AG09319 (cell line): ENCODE data around the gene YTHDC1.

Source experiments
- DNase-seq: peaks from one replicate; pipeline ENCODE4 v3.0.0-alpha.2; 2010; ENCODE audit warnings: low read depth; ENCODE audit errors: extremely low read depth
- TF ChIP-seq, protein P1 (sequence below): IDR thresholded peaks from 2 replicates; pipeline ENCODE4 v1.5.1; 2011; ENCODE audit warnings: low read depth, mild to moderate bottlenecking, inconsistent platforms, low read length, moderate library complexity

Gene YTHDC1

DNA sequence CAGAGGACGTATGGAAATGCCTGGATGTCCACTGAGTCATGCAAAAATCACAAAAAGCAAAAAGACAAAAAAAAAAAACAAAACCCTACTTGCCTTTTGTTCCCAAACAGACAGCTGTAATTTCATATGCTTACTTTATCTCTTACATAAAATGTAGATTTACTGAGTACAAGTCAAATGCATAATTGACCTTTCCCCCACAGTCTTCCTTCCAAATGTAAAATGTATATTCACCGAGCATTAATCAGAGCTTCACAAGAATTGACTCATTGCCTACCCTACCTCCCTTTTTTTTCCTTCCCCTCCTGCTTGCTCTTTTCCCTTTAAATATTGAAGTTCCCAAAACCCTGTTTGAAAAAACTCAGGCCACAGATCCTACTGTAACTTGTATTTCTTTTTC is 71.9 kb downstream of the YTHDC1 start:
- DNase-seq, result no peak
- TF ChIP-seq, protein P1, sequence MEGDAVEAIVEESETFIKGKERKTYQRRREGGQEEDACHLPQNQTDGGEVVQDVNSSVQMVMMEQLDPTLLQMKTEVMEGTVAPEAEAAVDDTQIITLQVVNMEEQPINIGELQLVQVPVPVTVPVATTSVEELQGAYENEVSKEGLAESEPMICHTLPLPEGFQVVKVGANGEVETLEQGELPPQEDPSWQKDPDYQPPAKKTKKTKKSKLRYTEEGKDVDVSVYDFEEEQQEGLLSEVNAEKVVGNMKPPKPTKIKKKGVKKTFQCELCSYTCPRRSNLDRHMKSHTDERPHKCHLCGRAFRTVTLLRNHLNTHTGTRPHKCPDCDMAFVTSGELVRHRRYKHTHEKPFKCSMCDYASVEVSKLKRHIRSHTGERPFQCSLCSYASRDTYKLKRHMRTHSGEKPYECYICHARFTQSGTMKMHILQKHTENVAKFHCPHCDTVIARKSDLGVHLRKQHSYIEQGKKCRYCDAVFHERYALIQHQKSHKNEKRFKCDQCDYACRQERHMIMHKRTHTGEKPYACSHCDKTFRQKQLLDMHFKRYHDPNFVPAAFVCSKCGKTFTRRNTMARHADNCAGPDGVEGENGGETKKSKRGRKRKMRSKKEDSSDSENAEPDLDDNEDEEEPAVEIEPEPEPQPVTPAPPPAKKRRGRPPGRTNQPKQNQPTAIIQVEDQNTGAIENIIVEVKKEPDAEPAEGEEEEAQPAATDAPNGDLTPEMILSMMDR, result no peak

DNA sequence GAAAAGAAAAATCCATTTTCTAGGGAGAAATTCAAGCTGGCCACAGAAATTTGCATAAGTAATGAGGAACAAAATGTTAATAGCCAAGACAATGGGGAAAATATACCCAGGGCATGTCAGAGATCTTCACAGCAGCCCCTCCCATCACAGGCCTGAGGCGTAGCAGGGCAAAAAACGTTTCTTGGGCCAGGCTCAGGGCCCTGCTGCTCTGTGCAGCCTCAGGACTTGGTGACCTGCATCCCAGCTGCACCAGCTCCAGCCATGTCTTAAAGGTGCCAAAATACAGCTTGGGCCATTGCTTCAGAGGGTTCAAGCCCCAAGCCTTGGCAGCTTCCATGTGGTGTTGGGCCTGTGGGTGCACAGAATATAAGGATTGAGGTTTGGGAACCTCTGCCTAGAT is 72.3 kb downstream of the YTHDC1 start:
- DNase-seq, result no peak
- TF ChIP-seq, protein P1, result no peak

DNA sequence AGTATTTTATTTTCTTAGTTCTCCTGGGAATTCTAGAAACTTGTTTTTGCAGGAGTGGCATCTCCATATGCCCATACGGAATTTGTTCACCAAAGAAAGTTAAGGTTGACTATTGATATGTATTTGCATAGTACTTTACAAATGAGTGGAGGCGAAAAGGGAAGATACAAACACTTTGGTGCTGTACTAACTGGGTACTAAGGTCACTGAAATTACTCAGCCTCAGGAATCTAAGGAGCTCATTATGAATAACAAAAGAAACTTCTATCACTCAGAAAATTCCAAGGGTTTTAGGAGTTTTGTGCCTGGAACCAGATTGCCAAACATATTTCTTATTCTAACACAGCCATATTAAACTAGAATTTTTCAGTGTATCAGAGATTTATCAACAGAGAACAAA is 77.0 kb downstream of the YTHDC1 start:
- TF ChIP-seq, protein P1, result no peak
- no peak for DNase-seq

DNA sequence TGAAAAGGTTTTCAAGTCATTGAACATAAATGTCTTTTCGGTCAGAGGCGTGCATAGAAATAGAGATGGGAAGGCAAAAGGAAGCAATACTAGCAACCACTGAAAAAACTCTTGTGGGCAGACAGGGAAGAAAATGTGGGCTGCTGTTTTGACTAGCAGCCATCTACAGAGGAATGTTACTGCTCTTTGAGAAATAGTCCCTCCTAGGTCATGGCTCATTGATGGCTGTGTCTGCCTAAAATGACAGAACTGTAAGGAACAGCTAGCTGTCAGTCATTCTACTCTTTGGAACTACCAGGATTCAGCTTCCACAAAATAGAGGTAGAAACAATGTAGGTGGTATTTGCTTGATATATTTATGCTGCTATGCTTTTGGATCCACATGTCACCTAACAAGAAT is 77.5 kb downstream of the YTHDC1 start:
- no peak for DNase-seq
- TF ChIP-seq, protein P1, result no peak

DNA sequence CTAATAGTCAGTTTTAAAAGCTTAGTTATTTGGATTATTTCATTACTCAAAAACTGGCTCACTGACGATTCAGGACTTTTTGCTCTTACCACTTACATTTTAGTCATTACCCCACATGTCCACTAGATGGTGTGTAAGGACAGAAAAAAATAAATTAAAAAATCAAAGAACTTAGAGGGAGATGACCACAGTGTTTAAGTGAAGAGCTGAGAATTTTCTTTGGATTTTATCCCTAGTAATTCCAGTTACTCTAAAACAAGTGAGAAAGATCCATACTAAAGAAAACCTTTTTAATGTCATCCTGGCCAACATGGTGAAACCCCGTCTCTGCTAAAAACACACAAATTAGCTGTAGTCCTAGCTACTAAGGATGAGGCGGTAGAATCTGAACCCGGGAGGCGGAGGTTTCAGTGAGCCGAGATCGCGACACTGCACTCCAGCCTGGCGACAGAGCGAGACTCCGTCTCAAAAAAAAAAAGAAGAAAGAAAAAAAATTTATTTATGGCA is 78.0 kb downstream of the YTHDC1 start:
- TF ChIP-seq, protein P1, result peak; percentile 67
- DNase-seq, result peak; percentile 22

DNA sequence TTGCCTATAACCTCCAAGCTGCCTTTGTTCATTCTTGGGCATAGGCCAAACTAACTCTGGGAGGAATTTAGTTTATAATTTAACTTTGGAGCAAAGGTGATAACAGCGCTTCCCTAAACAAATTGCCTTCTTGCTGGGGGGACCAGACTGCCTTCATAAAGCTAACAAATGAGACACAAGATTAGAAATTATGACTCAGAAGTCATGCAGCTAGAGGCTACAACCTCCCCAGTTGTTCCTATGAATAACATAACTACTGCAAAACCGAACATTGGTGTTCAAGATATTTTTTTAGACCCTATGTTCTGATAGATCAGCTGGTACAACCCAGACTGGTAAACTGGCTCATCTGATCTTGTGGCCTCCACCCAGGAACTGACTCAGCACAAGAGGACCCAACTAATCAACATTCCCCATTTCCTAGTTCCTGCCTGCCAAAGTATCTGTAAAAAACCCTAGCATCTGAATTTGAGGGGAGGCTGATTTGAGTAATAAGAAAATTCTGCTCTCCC is 82.4 kb downstream of the YTHDC1 start:
- DNase-seq, result no peak
- TF ChIP-seq, protein P1, result no peak

DNA sequence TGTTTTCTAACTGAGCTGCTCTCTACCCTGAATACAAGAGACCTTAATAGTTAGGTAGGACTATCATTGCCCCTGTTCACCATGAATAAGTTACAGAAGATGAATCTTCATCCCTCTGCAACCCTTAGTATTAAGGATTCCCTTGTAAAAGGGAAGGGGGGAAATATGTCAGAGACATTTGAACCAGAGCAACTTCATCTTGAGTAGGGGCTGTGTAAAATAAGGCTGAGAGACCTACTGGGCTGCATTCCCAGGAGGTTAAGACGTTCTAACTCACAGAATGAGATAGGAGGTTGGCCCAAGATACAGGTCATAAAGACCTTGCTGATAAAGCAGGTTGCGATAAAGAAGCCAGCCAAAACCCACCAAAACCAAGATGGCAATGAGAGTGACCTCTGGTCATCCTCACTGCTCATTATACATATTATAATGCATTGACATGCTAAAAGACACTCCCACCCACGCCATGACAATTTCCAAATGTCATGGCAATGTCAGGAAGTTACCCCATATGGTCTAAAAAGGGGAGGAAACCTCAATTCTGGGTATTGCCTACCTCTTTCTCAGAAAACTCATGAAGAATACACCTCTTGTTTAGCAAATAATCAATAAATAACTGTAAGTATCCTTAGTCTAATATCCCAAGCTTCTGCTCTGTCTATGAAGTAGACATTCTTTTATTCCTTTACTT is 84.9 kb downstream of the YTHDC1 start:
- TF ChIP-seq, protein P1, result no peak
- DNase-seq, result no peak
